ENCODE data around the gene RAB11B. TPM values are rescaled to one million over a fixed set of nuclear protein-coding genes. Genes with fewer than 3 reads are reported as not detected.

RAB11B gene
- total and polyA plus RNA-seq, 4 donors = 27.3 to 91.2 (median 45.0) TPM

GRCh38 chr19:8363803-8364771 lies 26.1 kb upstream of the RAB11B start, which contains the start of gene ANGPTL4:
Gene ANGPTL4 (plus strand): TSS chr19:8364155. CDS start chr19:8364322, 167 bp downstream.
- Histone ChIP-seq H3K9me3 (ENCODE audit: control insufficient read depth in 4 of 4, low read length in 3 of 4) (no peaks in the 10 kb centered on the region), H3K9ac (ENCODE audit: low read depth in 1 of 2, low read length in 2 of 2) (peak within 1 kb of the TSS; percentile 18 to 70), H3K4me3 (ENCODE audit: low read depth in 1 of 3, low read length in 3 of 3) (peak within 1 kb of the TSS; percentile 52 to 83 (median 56)), H3K27me3 (ENCODE audit: control insufficient read depth in 4 of 4, insufficient read depth in 4 of 4, low read length in 3 of 4) (no peaks in the 10 kb centered on the region), H3K27ac (ENCODE audit: low read depth in 1 of 2, low read length in 2 of 2) (peak within 1 kb of the TSS; percentile 73 to 79), H3K4me1 (ENCODE audit: control insufficient read depth in 4 of 4, insufficient read depth in 4 of 4, low read length in 3 of 4) (peaks cover 16 to 62% (median 41%) of the 10 kb centered on the region in 4 donors), H3K36me3 (ENCODE audit: control insufficient read depth in 4 of 4, insufficient read depth in 3 of 4, low read depth in 1 of 4, low read length in 3 of 4) (peaks cover 0 to 3% (median 0%) of the 10 kb centered on the region in 4 donors)
- peak; percentile 63 for DNase-seq (ENCODE audit: low spot score)
- peak; percentile 64 for TF ChIP-seq REST (IDR thresholded peaks at IDR 0.05)
- no peak for TF ChIP-seq NR2F2 (IDR thresholded peaks at IDR 0.05)
- TF ChIP-seq EGR1 (IDR thresholded peaks at IDR 0.05; ENCODE audit: low read depth in 2 of 2) = peak in 1 of 2 donors; percentile 81
- TF ChIP-seq, protein P1, sequence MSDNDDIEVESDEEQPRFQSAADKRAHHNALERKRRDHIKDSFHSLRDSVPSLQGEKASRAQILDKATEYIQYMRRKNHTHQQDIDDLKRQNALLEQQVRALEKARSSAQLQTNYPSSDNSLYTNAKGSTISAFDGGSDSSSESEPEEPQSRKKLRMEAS (IDR thresholded peaks at IDR 0.05) = no peak
- TF ChIP-seq, protein P2, sequence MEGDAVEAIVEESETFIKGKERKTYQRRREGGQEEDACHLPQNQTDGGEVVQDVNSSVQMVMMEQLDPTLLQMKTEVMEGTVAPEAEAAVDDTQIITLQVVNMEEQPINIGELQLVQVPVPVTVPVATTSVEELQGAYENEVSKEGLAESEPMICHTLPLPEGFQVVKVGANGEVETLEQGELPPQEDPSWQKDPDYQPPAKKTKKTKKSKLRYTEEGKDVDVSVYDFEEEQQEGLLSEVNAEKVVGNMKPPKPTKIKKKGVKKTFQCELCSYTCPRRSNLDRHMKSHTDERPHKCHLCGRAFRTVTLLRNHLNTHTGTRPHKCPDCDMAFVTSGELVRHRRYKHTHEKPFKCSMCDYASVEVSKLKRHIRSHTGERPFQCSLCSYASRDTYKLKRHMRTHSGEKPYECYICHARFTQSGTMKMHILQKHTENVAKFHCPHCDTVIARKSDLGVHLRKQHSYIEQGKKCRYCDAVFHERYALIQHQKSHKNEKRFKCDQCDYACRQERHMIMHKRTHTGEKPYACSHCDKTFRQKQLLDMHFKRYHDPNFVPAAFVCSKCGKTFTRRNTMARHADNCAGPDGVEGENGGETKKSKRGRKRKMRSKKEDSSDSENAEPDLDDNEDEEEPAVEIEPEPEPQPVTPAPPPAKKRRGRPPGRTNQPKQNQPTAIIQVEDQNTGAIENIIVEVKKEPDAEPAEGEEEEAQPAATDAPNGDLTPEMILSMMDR (IDR thresholded peaks at IDR 0.05; ENCODE audit: low read depth, low read length, missing input control) = no peak
- no peak for TF ChIP-seq YY1 (IDR thresholded peaks at IDR 0.05)
- TF ChIP-seq GABPA (IDR thresholded peaks at IDR 0.05 in 1 of 2, conservative IDR thresholded peaks at IDR 0.05 in 1 of 2) = no peak
- peak in 1 of 2 donors; percentile 21 for TF ChIP-seq RXRA (IDR thresholded peaks at IDR 0.05)
- no peak for TF ChIP-seq HNF4A (conservative IDR thresholded peaks at IDR 0.05)
- peak; percentile 54 for TF ChIP-seq TAF1 (conservative IDR thresholded peaks at IDR 0.05)
- no peak for TF ChIP-seq ATF3 (IDR thresholded peaks at IDR 0.05)
- TF ChIP-seq HNF4G (IDR thresholded peaks at IDR 0.05) = no peak
- TF ChIP-seq RAD21 (IDR thresholded peaks at IDR 0.05) = no peak
- no peak for TF ChIP-seq FOXA1 (IDR thresholded peaks at IDR 0.05)
- no peak for TF ChIP-seq JUND (IDR thresholded peaks at IDR 0.05)
- TF ChIP-seq, protein P3, sequence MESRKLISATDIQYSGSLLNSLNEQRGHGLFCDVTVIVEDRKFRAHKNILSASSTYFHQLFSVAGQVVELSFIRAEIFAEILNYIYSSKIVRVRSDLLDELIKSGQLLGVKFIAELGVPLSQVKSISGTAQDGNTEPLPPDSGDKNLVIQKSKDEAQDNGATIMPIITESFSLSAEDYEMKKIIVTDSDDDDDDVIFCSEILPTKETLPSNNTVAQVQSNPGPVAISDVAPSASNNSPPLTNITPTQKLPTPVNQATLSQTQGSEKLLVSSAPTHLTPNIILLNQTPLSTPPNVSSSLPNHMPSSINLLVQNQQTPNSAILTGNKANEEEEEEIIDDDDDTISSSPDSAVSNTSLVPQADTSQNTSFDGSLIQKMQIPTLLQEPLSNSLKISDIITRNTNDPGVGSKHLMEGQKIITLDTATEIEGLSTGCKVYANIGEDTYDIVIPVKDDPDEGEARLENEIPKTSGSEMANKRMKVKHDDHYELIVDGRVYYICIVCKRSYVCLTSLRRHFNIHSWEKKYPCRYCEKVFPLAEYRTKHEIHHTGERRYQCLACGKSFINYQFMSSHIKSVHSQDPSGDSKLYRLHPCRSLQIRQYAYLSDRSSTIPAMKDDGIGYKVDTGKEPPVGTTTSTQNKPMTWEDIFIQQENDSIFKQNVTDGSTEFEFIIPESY (IDR thresholded peaks at IDR 0.05) = no peak
- peak; percentile 3 for TF ChIP-seq SP1 (IDR thresholded peaks at IDR 0.05)
- TF ChIP-seq FOXA2 (IDR thresholded peaks at IDR 0.05) = no peak
- 2% methylated on average over 81 of the region's 81 CpGs for WGBS
